ENCODE data around the gene STARD10.
"Not testable (repeated sequence)": the region's sequence is repeated elsewhere in the genome, so short reads cannot be mapped to it uniquely, and the experiment has no call there.

STARD10 gene

GRCh38 chr11:72793425-72794367 lies at the start of gene STARD10:
Gene STARD10 (minus strand): TSS chr11:72794047. CDS start chr11:72781181, 12,866 bp downstream.
- DNase-seq (ENCODE audit: low read depth): peak; percentile 91

GRCh38 chr11:72842653-72843330 lies 48.9 kb upstream of the STARD10 start:
- no peak for DNase-seq (ENCODE audit: low read depth)

- DNase-seq (ENCODE audit: low read depth): no peak
Observed at GRCh38 chr11:72842126-72842525, 48.3 kb upstream of the STARD10 start.

- DNase-seq (ENCODE audit: low read depth): no peak
Observed at GRCh38 chr11:72841397-72841796, 47.5 kb upstream of the STARD10 start.

GRCh38 chr11:72840780-72841179 lies 46.9 kb upstream of the STARD10 start:
- DNase-seq (ENCODE audit: low read depth): no peak

- DNase-seq (ENCODE audit: low read depth): no peak
Observed at GRCh38 chr11:72838691-72839305, 45.0 kb upstream of the STARD10 start.

GRCh38 chr11:72836111-72836510 lies 42.3 kb upstream of the STARD10 start:
- no peak for DNase-seq (ENCODE audit: low read depth)

- no peak for DNase-seq (ENCODE audit: low read depth)
Observed at GRCh38 chr11:72834905-72835304, 41.1 kb upstream of the STARD10 start.

- DNase-seq (ENCODE audit: low read depth): no peak
Observed at GRCh38 chr11:72833811-72834493, 40.1 kb upstream of the STARD10 start.

GRCh38 chr11:72833083-72833733 lies 39.4 kb upstream of the STARD10 start:
- no peak for DNase-seq (ENCODE audit: low read depth)

GRCh38 chr11:72832301-72833082 lies 38.6 kb upstream of the STARD10 start:
- DNase-seq (ENCODE audit: low read depth): no peak

GRCh38 chr11:72831521-72832300 lies 37.9 kb upstream of the STARD10 start:
- no peak for DNase-seq (ENCODE audit: low read depth)

GRCh38 chr11:72829884-72830533 lies 36.2 kb upstream of the STARD10 start:
- no peak for DNase-seq (ENCODE audit: low read depth)

GRCh38 chr11:72829178-72829577 lies 35.3 kb upstream of the STARD10 start:
- no peak for DNase-seq (ENCODE audit: low read depth)

GRCh38 chr11:72828692-72829101 lies 34.9 kb upstream of the STARD10 start:
- DNase-seq (ENCODE audit: low read depth): no peak

- no peak for DNase-seq (ENCODE audit: low read depth)
Observed at GRCh38 chr11:72828081-72828567, 34.3 kb upstream of the STARD10 start.

- not testable (repeated sequence) for DNase-seq (ENCODE audit: low read depth)
Observed at GRCh38 chr11:72827656-72828055, 33.8 kb upstream of the STARD10 start.

- no peak for DNase-seq (ENCODE audit: low read depth)
Observed at GRCh38 chr11:72826942-72827480, 33.2 kb upstream of the STARD10 start.

Data from activated T-cell treated with anti-CD3 and anti-CD28 coated beads for 24 hours (primary cell).